Stimulated activated CD4-positive, alpha-beta T cell treated with anti-CD3 and anti-CD28 coated beads, TNF-alpha, amount 100 ng/mL, for 4 hours (primary cell): Measurements from ENCODE around the gene SORCS2.

Source experiments
- DNase-seq, 3 experiments: peaks; one replicate each; pipeline ENCODE4 v3.0.0-alpha.2; 2020; ENCODE audit warnings: low read depth in 3 of 3

The SORCS2 gene

DNA sequence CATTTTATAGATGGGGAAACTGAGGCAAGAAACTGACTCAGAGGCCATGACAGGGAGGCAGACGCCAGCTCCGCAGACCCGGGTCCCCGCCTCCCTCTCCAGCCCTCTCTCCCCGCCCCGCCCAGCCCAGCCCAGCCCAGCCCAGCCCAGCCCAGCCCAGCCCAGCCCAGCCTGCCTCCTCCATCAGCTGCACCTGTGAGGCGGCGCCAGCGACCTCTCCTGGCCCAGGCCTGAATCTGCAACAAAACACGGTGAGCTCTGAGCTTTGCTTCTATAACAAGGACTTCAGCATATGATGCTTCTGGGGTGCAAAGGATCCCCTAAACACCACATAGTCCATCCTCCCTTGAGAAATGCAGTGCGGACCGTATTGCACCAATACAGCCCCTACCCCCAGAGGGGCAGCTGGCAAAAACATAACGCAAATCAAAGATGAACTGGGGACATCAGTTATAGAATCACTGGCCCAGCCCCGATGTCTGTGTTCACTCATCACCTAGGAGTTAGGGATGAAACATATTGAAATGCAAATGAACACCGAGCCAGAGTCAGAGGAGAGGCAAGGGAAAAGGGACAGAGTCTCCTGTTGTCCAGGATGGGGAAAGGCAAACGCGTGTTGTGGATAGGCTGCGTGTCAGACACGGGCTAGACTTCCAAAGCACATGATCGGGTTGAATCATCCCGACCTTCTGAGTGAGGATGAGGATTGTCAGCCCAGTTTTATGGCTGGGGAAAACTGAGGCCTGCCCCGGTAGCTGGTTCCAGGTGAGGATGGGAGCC, 458.5 kb downstream of the SORCS2 start:
- DNase-seq = no peak

DNA sequence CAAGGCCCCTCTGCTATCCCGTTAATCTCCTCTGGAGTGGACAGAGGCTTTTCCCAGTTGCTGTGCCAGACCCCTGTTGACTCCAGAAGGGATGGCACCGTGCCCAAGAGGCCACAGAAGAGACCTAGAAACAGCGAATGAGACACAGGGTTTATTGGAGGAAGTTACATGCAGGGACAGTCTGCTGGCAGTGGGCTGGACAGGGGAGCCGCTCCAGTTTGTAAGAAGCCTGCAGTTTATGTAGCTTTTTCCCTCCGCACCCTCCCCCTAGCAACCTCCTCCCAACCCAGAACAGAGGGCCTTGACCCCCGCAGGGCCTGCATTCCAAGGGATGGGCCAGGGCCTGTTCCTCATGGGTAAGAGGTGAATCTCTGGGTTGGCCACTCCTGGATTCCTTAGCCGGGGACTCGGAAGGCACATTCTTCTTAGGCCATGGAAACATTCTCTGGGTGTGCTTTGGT, 459.2 kb downstream of the SORCS2 start:
- no peak for DNase-seq

DNA sequence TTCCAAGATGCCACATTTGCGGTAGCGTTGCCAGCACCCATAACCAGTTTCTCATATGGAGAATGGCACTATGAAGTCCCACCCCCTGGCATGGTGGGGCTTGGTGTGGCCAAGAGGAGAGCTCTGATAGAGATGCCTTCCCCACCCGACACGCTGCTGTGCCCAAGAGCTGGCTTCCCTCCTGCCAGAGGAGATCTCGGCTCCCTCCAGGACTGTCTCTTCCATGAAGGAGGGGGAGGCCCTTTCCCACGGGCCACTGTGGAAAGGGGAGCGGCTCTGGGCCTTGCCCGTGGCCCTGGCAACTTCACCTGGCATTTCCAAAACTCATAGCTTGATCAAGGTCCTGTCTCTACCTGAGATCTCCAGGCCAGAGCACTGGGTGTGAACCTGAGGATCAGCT, 459.7 kb downstream of the SORCS2 start:
- DNase-seq = no peak

DNA sequence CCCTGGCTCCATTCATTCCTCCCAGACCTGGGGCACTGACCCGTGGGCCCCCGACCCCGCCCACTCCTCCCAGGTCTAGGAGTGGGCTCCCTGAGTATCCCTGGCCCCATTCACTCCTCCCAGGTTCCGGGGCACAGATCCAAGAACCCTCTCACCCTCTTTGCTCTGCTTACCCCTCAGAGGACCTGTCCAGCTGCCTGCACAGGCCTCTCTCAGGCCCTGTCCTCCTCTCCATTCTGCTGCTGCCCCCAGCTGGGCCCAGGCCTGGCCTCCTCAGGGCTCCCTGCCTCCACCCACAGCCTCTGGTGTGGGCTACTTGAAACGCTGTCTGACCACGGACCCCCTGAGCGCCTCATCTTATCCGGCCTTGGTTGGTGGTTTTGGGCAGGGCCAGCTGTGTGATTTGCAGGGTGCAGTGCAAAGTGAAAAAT, 460.1 kb downstream of the SORCS2 start:
- no peak for DNase-seq

DNA sequence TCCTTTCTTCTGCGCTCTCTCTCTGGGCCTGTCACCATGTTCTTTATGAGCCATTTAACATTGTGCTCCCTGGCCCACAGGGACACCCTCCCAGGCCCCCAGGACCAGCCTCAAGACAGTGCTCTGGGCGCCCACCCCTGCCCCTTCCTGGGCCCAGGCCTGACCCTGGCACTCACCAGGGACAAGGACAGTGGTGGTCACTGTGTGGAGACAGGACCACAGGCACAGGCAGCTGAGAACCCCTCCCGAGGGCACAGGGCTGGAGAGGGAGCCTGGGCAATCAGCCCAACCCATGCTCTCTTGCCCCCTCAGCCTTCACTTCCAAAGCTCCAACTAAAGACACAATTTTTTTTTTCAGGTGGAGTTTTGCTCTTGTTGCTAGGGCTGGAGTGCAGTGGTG, 460.6 kb downstream of the SORCS2 start:
- DNase-seq = no peak

DNA sequence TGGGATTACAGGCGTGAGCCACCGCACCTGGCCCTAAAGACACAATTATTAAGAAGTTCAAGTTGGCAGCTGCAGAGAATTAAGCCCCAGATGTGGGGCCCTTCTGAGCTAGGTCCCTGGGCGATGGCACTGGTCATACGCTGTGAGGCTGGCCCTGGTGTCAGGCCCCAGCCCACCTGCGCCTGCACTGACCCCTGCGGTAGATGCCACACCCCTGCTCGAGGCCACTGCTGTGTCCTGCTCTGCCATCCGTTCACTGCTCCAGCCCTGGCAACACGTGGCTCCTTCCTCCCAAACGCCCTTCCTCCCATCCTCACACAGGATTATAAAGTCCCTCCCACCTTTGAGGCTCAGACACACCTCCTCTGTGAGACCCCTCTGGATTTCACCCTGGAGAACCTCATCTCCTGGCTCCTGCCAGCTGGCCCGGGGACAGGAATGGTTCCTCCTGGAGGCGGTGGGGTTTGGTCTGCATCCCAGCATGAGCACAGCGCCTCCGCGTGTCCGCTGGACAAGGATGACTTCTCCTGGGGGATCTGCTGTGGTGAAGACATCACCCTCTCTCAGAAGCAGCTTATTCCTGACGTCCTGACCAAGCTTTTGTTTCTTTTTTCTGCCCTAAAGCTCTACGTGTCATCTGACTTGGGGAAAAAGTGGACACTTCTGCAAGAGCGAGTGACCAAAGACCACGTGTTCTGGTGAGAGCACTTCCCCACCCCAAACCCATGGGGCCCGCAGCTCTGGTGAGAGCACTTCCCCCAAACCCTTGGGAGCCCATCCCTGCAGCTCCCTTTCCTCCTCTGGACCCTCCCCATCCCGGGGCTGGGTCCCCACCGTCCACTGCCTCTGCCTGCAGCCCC, 461.4 kb downstream of the SORCS2 start:
- no peak for DNase-seq

DNA sequence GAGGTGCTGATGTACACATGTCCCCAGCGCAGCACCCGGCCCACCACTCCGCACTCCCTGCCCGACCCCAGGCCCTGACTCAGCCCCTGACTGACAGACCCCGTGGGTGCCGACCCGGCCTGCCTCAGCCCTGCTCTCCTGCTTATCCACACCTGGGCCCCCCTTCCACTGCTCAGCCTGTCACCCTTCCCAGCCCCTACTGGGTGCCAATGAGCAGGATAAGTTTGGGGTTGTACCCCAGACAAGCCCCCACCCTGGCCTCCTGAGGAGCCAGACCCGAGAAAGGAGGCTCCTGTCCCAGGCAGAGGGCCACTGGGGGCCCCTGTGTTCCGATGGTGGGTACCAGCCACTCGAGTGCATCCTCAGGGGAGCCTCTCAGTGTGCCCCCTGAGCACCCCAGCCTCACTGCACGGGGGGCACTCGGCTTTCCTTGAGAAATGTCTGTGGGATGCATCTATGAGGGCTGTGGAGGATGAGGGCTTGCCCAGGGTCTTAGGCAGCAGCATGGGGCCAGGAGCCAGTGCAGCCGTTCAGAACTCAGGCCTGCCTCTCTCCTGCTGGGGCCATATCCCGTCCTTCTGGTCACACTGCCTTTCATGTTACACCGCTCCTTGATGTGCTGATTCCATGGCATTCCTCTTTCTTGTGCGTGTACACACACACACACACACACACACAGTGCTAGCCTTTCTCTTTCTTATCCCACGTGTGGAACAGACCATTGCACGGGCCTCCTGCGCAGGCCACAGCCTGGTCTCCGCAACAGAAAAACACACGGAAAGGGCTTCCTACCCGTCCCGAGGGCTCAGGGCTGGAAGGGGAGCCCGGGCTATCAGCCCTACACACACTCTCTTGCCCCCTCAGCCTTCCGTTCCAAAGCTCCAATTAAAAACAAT, 462.5 kb downstream of the SORCS2 start:
- DNase-seq = no peak

DNA sequence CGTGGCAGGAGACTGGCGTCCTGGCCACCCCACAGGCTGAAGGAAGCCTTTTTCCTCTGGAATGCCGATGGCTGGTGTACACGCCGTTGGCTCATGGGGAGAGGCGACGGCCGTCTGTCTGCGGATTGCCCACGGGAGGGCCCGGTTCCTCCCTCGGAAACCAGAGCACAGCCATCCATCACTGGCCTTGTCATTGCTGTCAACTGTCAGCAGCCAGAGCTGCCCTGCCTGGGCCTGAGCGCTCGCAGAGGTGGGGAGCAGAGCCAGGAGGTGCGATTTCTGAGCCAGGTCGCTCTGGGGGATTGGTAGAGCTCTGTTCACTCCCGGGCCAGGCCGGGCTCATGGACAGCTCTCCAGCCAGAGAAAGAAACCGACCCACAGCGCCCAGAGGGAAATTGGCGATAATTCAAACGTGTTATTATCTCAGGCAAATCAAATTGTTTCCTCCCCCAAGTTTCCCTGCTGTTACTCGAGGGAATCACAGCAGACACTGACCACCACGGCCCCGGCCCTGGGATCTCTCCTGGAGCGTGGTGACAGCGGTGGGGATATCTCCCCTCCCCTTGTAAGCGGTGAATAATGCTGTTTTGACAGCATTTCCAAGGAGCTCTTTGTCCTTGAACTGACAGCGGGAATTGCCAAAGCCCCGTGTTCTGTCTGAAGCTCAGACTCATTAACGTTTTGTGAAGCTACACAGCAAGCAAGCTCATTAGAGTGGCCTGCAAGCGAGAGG, 463.3 kb downstream of the SORCS2 start:
- no peak for DNase-seq

DNA sequence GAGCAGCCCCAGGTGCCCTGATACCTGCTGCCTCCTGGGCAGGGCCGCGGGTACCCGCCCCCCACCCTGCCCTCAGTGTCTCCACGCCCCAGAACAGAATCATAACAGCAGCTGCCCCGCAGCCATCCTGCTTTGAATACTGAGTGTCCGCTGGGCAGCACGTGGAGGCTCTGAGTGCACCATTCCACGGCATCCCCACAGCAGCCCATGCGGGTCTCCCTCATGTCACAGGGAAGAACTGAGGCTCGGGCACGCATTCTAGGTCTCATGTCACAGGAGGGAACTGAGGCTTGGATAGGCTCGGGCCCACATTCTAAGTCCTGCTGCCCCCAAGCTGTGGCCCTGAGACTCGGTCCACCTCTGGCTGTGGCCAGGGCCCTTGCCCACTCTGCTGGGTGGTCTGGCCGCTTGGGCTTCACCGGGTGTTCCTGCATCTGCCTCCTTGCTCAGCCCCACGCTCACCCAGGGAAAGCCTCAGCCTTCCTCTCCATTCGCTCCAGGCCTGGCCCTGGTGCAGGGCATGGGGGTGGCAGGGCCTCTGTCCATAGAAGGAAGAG, 464.0 kb downstream of the SORCS2 start:
- no peak for DNase-seq

DNA sequence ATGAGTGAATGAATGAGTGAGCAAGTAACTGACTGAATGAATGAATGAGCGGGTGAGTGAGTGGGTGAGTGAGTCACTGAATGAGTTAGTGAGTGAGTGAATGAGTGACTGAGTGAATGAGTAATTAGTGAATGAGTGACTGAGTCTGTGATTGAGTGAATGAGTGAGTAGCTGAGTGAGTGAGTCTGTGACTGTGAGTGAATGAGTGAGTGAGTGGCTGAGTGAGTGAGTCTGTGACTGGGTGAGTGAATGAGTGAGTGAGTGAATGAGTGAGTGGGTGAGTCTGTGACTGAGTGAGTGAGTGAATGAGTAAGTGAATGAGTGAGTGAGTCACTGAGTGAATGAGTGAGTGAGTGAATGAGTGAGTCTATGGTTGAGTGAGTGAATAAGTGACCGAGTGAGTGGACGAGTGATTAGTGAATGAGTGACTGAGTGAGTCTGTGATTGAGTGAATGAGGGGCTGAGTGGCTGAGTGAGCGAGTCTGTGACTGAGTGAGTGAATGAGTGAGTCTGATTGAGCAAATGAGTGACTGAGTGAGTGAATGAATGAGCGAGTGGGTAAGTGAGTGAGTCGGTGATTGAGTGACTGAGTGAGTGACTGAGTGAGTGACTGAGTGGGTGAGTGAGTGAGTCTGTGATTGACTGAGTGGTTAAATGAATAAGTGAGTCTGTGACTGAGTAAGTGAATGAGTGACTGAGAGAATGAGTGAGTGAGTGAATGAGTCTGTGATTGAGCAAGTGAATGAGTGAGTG, 465.4 kb downstream of the SORCS2 start:
- no peak for DNase-seq

DNA sequence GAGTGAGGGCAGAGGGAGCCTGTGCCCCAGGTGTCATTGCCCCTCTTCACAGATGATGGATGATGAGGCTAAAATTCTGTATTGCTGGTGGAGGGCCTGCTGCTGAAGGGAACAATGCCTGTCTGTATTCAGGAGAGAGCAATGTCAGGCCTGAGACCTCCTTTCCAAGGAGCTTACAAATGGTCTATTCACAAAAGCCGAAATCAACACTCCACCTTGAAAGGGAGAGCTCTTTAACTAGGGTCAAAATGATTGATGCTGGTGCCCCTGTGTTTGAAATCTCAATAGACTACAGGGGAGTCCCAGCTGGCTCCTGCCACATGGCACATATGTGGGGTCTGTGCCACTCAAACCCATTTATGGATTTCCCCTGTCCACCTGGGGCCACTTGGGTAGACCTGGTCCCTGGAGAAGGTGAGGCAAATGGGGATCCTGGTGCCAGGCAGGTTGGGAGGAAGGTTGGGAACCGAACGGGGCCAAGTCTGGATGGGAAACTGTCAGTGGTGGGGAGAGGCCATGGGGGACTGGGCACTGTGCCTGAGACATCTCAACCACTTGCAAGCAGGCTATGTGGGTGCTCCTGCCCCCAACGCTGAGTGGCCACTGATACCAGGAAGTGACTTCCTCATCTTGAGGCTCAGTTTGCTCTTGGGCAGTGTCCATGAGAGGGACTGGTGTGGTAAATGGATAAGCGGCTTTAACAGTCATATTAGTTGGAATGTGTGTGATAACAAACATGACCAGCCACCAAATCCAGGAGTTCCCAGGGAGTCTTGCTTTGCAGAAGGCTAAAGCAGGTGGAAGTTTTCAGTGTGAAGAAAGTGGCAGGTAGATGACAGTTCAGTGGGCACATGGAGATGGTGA, 466.2 kb downstream of the SORCS2 start:
- no peak for DNase-seq

DNA sequence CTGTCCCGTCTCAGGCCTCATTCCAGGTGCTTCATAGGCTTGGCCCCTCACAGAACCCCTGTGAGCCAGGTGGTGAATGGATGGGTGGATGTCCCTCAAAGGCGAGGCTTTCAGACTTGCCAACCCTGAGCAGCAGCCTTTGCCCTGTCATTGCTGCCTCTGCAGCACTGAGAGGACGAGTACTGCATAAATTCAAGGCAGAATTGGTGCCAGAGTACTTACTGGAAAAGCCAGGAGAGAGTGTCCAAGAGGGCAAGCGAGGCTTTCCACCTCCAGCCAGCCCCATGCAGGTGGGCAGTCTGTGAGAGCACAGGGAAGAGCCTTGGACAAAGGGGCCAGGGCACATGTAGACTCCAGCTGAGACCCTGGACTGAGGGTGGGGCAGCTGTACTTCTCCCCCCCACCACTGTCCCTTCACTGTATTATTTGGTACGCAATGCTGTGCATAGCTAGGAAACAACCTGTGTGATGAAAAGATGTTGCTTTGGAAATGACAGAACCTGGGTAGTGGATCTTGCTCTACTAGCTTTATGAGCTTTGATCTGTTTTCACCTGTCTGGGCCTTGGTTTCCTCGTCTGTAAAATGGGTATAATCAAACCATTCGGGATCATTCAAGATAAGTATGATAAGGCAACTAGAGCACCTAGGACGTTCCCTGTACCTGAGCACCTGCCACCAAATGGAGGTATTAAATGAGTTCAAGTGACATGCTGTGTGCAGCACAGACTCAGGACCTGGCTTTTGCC, 467.3 kb downstream of the SORCS2 start:
- no peak for DNase-seq

DNA sequence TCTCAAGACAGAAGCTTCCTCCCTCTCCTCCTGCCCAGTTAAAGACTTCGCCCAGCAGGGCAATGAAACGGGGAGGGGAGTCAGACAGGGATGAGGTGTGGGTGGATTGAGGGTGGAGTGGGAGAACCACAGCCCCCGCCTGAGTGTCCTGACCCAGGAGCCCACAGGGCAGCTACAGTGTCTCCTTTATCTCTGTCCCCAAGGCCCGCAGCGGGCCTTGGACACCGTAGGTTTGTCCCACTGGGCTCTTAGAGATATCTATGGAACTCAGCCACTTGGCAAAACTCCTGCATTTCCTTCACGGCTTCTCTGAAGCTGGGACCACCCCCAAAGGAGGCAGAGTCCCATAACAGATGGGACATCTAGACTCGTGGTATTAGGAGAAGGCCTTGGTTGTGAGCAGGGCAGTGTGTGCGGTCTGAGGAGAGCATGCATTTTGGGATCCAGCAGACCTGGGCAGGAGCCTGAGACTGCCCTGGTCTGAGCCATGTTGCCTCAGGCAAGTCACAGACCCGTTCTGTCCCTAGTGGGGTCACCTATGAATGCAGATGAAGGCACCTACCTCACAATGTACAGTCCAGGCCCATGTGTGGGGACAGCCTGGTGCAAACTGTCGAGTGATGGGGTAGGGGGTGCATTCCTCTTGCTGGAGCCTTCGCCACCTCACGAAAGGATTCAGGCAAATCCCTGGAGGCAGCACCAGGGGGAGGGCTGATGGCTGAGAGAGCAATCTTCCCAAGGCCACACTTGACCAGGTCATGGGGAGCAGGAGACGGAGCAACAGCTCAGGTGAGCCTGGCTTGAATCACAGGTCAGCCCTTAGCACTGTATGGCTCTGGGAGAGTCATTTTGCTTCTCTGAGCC, 468.1 kb downstream of the SORCS2 start:
- no peak for DNase-seq

DNA sequence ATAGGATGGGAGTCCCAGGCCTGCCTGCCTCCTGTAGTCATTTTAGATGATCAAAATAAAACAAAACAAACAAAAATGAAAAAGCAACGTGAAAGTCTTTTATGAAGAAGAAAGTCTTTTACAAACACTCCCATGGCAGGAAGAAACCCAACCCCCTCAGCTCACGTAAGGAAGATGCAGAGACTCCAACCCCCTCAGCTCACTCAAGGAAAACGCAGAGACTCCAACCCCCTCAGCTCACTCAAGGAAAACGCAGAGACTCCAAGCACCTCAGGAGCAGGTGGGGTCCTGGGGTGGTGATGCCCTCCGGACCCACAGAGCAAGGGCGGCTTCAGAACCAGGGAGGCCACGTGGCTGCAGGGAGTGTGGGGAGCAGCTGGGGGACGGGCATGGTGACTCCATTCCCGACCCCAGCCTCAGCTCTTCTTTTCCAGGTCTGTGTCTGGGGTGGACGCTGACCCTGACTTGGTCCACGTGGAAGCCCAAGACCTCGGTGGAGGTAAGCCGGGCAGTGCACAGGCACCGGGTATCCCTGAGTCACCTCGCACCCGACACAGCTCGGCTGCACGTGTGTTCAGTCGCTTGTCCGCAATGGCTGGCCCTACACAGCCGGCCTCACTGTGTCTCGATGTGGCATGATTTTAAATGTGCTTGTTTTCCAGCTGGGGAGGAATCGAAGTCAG, 468.9 kb downstream of the SORCS2 start:
- no peak for DNase-seq

DNA sequence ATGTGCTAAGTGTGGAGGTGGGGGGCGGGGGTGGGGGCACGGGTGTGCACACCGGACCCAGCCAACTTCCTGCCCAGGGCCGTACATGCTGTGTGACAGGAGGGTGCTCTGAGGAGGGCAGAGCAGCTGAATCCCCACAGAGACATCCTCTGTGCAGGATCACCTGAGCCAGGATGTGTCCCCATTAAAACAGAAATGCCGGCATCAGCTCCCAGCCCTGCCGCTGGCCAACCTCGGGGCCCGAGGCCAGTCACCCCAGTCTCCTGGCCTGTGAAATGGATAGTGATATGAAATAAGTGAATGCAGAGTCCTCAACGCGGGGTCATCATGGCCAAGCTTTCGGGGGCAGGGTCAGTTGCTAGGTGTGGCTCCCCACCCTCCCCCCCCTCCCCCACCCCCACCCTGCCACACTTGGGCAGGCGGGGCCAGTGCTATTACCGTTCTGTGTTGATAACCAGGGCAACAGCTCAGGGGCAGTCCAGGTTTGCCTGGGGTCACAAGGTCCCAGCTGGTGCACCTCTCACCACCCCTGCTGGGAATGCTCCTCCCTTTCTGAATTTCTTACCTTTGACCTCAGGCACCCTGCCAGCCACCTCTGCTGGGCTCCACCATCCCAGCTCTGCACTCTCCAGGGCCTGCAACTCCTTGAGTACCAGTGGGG, 469.6 kb downstream of the SORCS2 start:
- DNase-seq = no peak

DNA sequence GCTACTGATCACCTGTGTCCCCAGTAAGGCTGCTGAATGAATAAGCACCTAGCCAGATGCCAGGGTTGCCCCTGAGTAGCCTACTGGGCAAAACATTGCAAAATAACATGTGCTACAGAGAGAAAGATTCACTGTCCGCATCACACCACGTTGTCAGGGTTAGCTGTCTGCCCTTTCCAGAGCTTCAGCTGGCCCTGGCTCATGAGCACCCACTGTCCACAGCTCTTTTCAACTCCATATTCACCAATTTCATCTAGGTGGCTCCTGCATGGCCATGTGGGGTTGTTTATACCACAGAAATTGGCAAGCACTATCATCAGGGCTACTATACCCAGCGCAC, 470.1 kb downstream of the SORCS2 start:
- no peak for DNase-seq
